ENCODE measurements around the gene ACLY. TPM values are rescaled to one million over a fixed set of nuclear protein-coding genes. Genes with fewer than 3 reads are reported as not detected.

Gene ACLY
- total RNA-seq, result 10 to 100 TPM; 40.8 to 84.0 (median 61.6) TPM

GRCh38 chr17:41918314-41919164 lies at the start of gene ACLY:
Gene ACLY, minus strand, starts transcription at chr17:41918951. Its CDS starts 5,078 bp downstream, at chr17:41913873.
- TF ChIP-seq POLR2A (IDR thresholded peaks at IDR 0.05), result peak; percentile 60 to 65
- peak; percentile 68 for TF ChIP-seq POLR2AphosphoS5 (IDR thresholded peaks at IDR 0.05)
- TF ChIP-seq EP300 (IDR thresholded peaks at IDR 0.05), result no peak
- peak in 2 of 4 experiments; percentile 3 to 13 for TF ChIP-seq CTCF (IDR thresholded peaks at IDR 0.05)
- H3K4me1 ChIP-seq, result peaks cover 0 to 52% (median 21%) of the 10 kb centered on the region in 3 donors
- 1% methylated on average over 16 of the region's 80 CpGs; no CpG with 5 or more reads in 1 of the 2 donors for WGBS, 2 donors (ENCODE audit: low coverage in 1 of 2)
- H3K27me3 ChIP-seq, result no peaks in the 10 kb centered on the region
- peaks cover 0 to 3% of the 10 kb centered on the region in 2 donors for H3K36me3 ChIP-seq
- H3K27ac ChIP-seq, result peak within 1 kb of the TSS; percentile 31 to 96 (median 93)
- no peaks in the 10 kb centered on the region for H3K9me3 ChIP-seq
- peak within 1 kb of the TSS; percentile 48 to 96 for H3K4me3 ChIP-seq
- peak; percentile 99 for ATAC-seq

- Histone ChIP-seq H3K27ac (peak overlapping the region in 3 of 4 donors; percentile 86 to 92 (median 92)), H3K4me1 (peaks cover 0 to 73% (median 20%) of the 10 kb centered on the region in 3 donors), H3K36me3 (peaks cover 0 to 52% of the 10 kb centered on the region in 2 donors), H3K4me3 (peak overlapping the region in 1 of 2 donors; percentile 81), H3K9me3 (no peaks in the 10 kb centered on the region), H3K27me3 (no peaks in the 10 kb centered on the region)
- WGBS, 2 donors (ENCODE audit: low coverage in 1 of 2), result 80% methylated on average over 1 of the region's 37 CpGs; no CpG with 5 or more reads in 1 of the 2 donors
- ATAC-seq, result no peak
- TF ChIP-seq EP300 (IDR thresholded peaks at IDR 0.05), result no peak
- no peak for TF ChIP-seq CTCF (IDR thresholded peaks at IDR 0.05)
- no peak for TF ChIP-seq POLR2A (IDR thresholded peaks at IDR 0.05)
- TF ChIP-seq POLR2AphosphoS5 (IDR thresholded peaks at IDR 0.05), result no peak
These were observed 49.3 kb upstream of the ACLY start for GRCh38 chr17:41967921-41968578.

DNA sequence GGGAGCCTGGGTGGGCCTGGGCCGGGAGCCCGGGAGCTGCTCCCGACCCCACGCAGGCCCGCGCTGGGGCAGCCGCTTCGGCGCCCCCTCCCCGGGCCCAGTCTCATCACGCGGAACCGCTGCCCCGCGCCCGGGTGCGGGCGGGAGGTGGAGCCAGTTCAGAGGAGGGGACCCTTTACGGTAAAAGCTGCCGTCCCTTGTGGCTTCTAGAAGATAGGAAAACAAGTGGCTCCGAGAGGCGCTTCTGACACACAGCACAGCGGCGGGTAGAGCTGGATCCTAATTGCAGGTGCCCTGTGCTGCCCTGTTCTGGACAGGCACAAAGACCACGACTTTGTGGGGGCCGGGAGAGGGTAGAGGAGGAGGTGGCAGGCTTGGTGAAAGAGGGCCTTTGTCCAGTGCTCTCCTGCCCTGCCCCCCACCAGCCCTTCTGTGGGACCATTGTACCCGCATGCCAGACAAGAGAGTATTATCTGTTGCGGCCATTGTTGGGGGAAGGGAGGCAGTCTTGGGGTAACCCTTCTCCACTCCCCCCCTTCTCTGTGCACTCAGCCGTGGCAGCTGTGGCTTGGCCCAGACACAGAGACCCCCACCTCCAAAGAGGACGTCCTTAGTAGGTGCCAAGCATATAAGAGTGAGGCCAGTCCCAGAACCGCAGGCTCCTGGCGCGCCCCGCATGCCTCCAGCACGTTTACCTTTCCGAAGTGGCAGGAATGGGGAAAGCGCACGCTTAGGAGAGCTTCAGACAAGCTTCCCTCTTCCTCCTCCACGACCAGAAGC lies 48.6 kb upstream of the ACLY start:
- peak overlapping the region; percentile 68 to 92 (median 89) for H3K27ac ChIP-seq
- H3K36me3 ChIP-seq, result peaks cover 0 to 45% of the 10 kb centered on the region in 2 donors
- H3K27me3 ChIP-seq, result no peaks in the 10 kb centered on the region
- H3K4me3 ChIP-seq, result peak overlapping the region; percentile 78 to 81
- H3K9me3 ChIP-seq, result no peaks in the 10 kb centered on the region
- peaks cover 0 to 73% (median 20%) of the 10 kb centered on the region in 3 donors for H3K4me1 ChIP-seq
- no peak for TF ChIP-seq CTCF (IDR thresholded peaks at IDR 0.05)
- no peak for TF ChIP-seq POLR2AphosphoS5 (IDR thresholded peaks at IDR 0.05)
- no peak for TF ChIP-seq POLR2A (IDR thresholded peaks at IDR 0.05)
- no peak for TF ChIP-seq EP300 (IDR thresholded peaks at IDR 0.05)
- 0 to 70% methylated on average over 2 to 4 of the region's 39 CpGs for WGBS, 2 donors (ENCODE audit: low coverage in 1 of 2)
- peak; percentile 2 for ATAC-seq

GRCh38 chr17:41966463-41967140 lies 47.9 kb upstream of the ACLY start, which contains the start of gene CNP:
Gene CNP, plus strand, starts transcription at chr17:41966795. Its CDS starts 90 bp downstream, at chr17:41966885.
- WGBS, 2 donors (ENCODE audit: low coverage in 1 of 2), result 0% methylated on average over 2 to 9 of the region's 71 CpGs
- peak; percentile 94 for ATAC-seq

More at GRCh38 chr17:41966463-41967140, 47.9 kb upstream of the ACLY start, which contains the start of gene CNP:
- Histone ChIP-seq H3K4me1 (peaks cover 0 to 67% (median 20%) of the 10 kb centered on the region in 3 donors), H3K36me3 (peaks cover 0 to 38% of the 10 kb centered on the region in 2 donors), H3K27ac (peak within 1 kb of the TSS; percentile 79 to 92 (median 89)), H3K27me3 (no peaks in the 10 kb centered on the region), H3K9me3 (no peaks in the 10 kb centered on the region), H3K4me3 (peak within 1 kb of the TSS; percentile 78 to 81)
- TF ChIP-seq CTCF (IDR thresholded peaks at IDR 0.05), result peak in 1 of 4 experiments; percentile 18
- peak; percentile 87 for TF ChIP-seq POLR2AphosphoS5 (IDR thresholded peaks at IDR 0.05)
- no peak for TF ChIP-seq EP300 (IDR thresholded peaks at IDR 0.05)
- TF ChIP-seq POLR2A (IDR thresholded peaks at IDR 0.05), result peak; percentile 78 to 85
